GM12878 (cell line): Measurements from ENCODE around the gene MRGPRX4. TPM values are rescaled to one million over a fixed set of nuclear protein-coding genes. Genes with fewer than 3 reads are reported as not detected.
A peak's percentile ranks its signal among the peaks of the same experiment; 100 is the strongest.

Source experiments
- ATAC-seq: fragments of 200-7000 bp; cut with Tn5 transposase; 3 replicates; pipeline ENCODE4 v1.9.1; 2020; ENCODE audit warnings: mild to moderate bottlenecking, moderate library complexity
- BruUV-seq: library from RNA; stranded (reverse); fragments of 400-500 nt; replicated peaks from 2 replicates; lab custom pipeline; 2021; lab: Mats Ljungman, UMichigan
- CTCF ChIA-PET: fragments of 300-600 bp; sonication (Branson Sonifier 250); formaldehyde crosslinking; extraction: SDS; loops from one replicate; lab custom pipeline; 2021; ENCODE audit warnings: inconsistent platforms; lab: Yijun Ruan, JAX
- POLR2A ChIA-PET: fragments of 350-600 bp; formaldehyde crosslinking; extraction: SDS; loops from one replicate; lab custom pipeline; 2021; ENCODE audit warnings: inconsistent platforms; lab: Charles Lee
- RAD21 ChIA-PET: fragments of 300-600 bp; sonication (Branson Sonifier 250); formaldehyde crosslinking; loops from one replicate; lab custom pipeline; 2023; ENCODE audit warnings: antibody characterized with exemption; ENCODE audit not compliant: unreplicated experiment; lab: Charles Lee
- SMC1A ChIA-PET: fragments of 300-600 bp; sonication (Branson Sonifier 250); formaldehyde crosslinking; loops from one replicate; lab custom pipeline; 2023; ENCODE audit not compliant: unreplicated experiment, uncharacterized antibody; lab: Charles Lee
- DNase-seq: peaks from one replicate; pipeline ENCODE4 v3.0.0-alpha.2; 2011; ENCODE audit warnings: low read depth, low spot score
- FAIRE-seq: peaks from 3 replicates; lab custom pipeline; 2011; peaks lifted over from hg19 to GRCh38; lab: Jason Lieb, UNC
- H2AFZ ChIP-seq: 2 replicates; pipeline ENCODE4 v1.6.0; 2011; ENCODE audit warnings: low read depth, low read length, control low read depth; ENCODE audit not compliant: control insufficient read depth
- H3K27ac ChIP-seq: 2 replicates; pipeline ENCODE4 v1.5.1; 2011; ENCODE audit warnings: control low read depth; ENCODE audit not compliant: control insufficient read depth, insufficient read depth
- H3K27me3 ChIP-seq, 2 experiments: replicated peaks in 1 of 2; 2 replicates each; pipeline versions ENCODE4 v1.6.0 to v1.6.1; 2011; ENCODE audit warnings: low read length in 1 of 2; ENCODE audit not compliant: control insufficient read depth in 2 of 2, insufficient read depth in 2 of 2
- H3K36me3 ChIP-seq, 2 experiments: 2 replicates each; pipeline ENCODE4 v1.5.1; 2011; ENCODE audit warnings: low read length in 1 of 2; ENCODE audit not compliant: control insufficient read depth in 2 of 2, insufficient read depth in 2 of 2
- H3K4me1 ChIP-seq: 2 replicates; pipeline ENCODE4 v1.6.1; 2011; ENCODE audit warnings: mild to moderate bottlenecking, low read length, moderate library complexity, mixed read lengths; ENCODE audit not compliant: control insufficient read depth, insufficient read depth
- H3K4me2 ChIP-seq: 2 replicates; pipeline ENCODE4 v1.6.0; 2011; ENCODE audit warnings: control low read depth; ENCODE audit not compliant: control insufficient read depth, insufficient read depth
- H3K4me3 ChIP-seq: fragments of 200-600 bp; sonication (generic); 2 replicates; pipeline ENCODE4 v1.5.1; 2016
- H3K79me2 ChIP-seq: 2 replicates; pipeline ENCODE4 v1.6.0; 2011; ENCODE audit warnings: low read length; ENCODE audit not compliant: control insufficient read depth, insufficient read depth
- H3K9ac ChIP-seq: 2 replicates; pipeline ENCODE4 v1.8.0; 2011; ENCODE audit warnings: low read length, control low read depth, mixed read lengths; ENCODE audit not compliant: control insufficient read depth, insufficient read depth
- H3K9me3 ChIP-seq: replicated peaks from 3 replicates; pipeline ENCODE4 v1.5.1; 2011; ENCODE audit warnings: mild to moderate bottlenecking, low read length; ENCODE audit not compliant: control insufficient read depth, insufficient read depth
- H4K20me1 ChIP-seq: 2 replicates; pipeline ENCODE4 v1.6.0; 2011; ENCODE audit not compliant: control insufficient read depth, insufficient read depth
- CEBPB ChIP-seq, 2 experiments: fragments of 150-350 bp in 1 of 2; IDR thresholded peaks; 2 replicates each; pipeline ENCODE4 v1.6.1; 2012 to 2014; ENCODE audit warnings: low read depth in 2 of 2, low read length in 2 of 2, borderline replicate concordance in 1 of 2, inconsistent platforms in 1 of 2
- CTCF ChIP-seq, 3 experiments: IDR thresholded peaks in 2 of 3; conservative IDR thresholded peaks in 1 of 3; 2 replicates each; pipeline ENCODE4 v1.5.1; 2011; ENCODE audit warnings: low read depth in 3 of 3, low read length in 3 of 3, mild to moderate bottlenecking in 3 of 3, control low read depth in 2 of 3, moderate library complexity in 2 of 3, inconsistent platforms in 1 of 3, mixed read lengths in 1 of 3; ENCODE audit not compliant: control insufficient read depth in 2 of 3, insufficient read depth in 1 of 3; ENCODE audit errors: extremely low read depth in 1 of 3
- E2F8 ChIP-seq: fragments of 450-650 bp; IDR thresholded peaks from 2 replicates; pipeline ENCODE4 v1.6.1; 2018; ENCODE audit warnings: mild to moderate bottlenecking, low read depth, moderate library complexity; ENCODE audit not compliant: partially characterized antibody
- NR2C2 ChIP-seq: IDR thresholded peaks from 2 replicates; pipeline ENCODE4 v1.6.1; 2011; ENCODE audit warnings: borderline replicate concordance, low read depth; ENCODE audit not compliant: control insufficient read depth, insufficient read length
- NRF1 ChIP-seq: conservative IDR thresholded peaks from 2 replicates; pipeline ENCODE4 v1.6.1; 2011; ENCODE audit warnings: mild to moderate bottlenecking, low read depth, low read length, improper control_type of control experiment
- PBX3 ChIP-seq: IDR thresholded peaks from 2 replicates; pipeline ENCODE4 v1.6.1; 2011; ENCODE audit warnings: mild to moderate bottlenecking, low read depth, low read length, moderate library complexity; ENCODE audit not compliant: insufficient replicate concordance
- RAD21 ChIP-seq: IDR thresholded peaks from 2 replicates; pipeline ENCODE4 v1.6.1; 2011; ENCODE audit warnings: mild to moderate bottlenecking, low read depth, low read length, moderate library complexity; ENCODE audit not compliant: insufficient read depth
- SMC3 ChIP-seq: IDR thresholded peaks from 2 replicates; pipeline ENCODE4 v1.6.1; 2011; ENCODE audit warnings: low read length, improper control_type of control experiment, borderline replicate concordance
- USF2 ChIP-seq: IDR thresholded peaks from 2 replicates; pipeline ENCODE4 v1.6.1; 2011; ENCODE audit warnings: low read depth, low read length, improper control_type of control experiment, borderline replicate concordance
- WGBS: methylation state at CpG from one replicate; pipeline ENCODE4 v1.1.6; 2016; ENCODE audit warnings: low lambda C conversion rate; ENCODE audit not compliant: insufficient replicate concordance, insufficient coverage; ENCODE audit errors: missing lambda C conversion rate; 5-methylcytosine and 5-hydroxymethylcytosine counted together
- in situ Hi-C: fragments of 300-500 bp; cut with MboI; formaldehyde crosslinking; loops from 9 replicates; pipeline ENCODE4 v1.14.3; 2018; ENCODE audit warnings: mixed read lengths
- intact Hi-C: fragments of 100-400 bp; cut with micrococcal nuclease; formaldehyde crosslinking; loops from one replicate; pipeline ENCODE4 v1.14.2; 2022; ENCODE audit not compliant: unreplicated experiment
- polyA plus RNA-seq, 11 experiments: library from polyadenylated mRNA; depleted of rRNA in 4 of 11; unstranded in 6 of 11; stranded (reverse) in 5 of 11; fragments of >200 nt; fragmentation: Nextera tagmentation in 4 of 11; fragmentation: Illumina TruSeq in 1 of 11; extraction: Ambion mirVana in 4 of 11; extraction: Trizol in 1 of 11; gene quantifications; 1 replicate in 1 of 11; 2 replicates in 10 of 11; pipeline versions ENCODE4 v1.2.1 to v1.2.3, GENCODE V29; 2011 to 2016; ENCODE audit warnings: inconsistent platforms in 2 of 11, missing spikeins in 2 of 11, low read depth in 1 of 11
- total RNA-seq, 4 experiments: library from RNA; depleted of rRNA in 3 of 4; stranded (reverse); fragments of >200 nt in 3 of 4; fragmentation: Illumina TruSeq in 1 of 4; extraction: Trizol in 1 of 4; gene quantifications; 2 replicates each; pipeline versions ENCODE4 v1.2.1 to v1.2.3, GENCODE V29; 2013 to 2021

The MRGPRX4 gene
- total and polyA plus RNA-seq, 10 of the 15 experiments (the other 5 are each of a cell fraction or from before 2014, with no cell fraction given): not detected

GRCh38 chr11:18171377-18172000 is 1.1 kb upstream of the MRGPRX4 start:
- H3K79me2 ChIP-seq: no peaks in the 10 kb centered on the region
- H4K20me1 ChIP-seq: no peaks in the 10 kb centered on the region
- H3K4me3 ChIP-seq: no peak overlapping the region
- ChIA-PET SMC1A (interaction anchor here (1.0 kb wide), 1 partner anchor 13 kb away, joined by 3 read pairs; no protein-coding TSS in a partner anchor), RAD21 (interaction anchor here (0.8 to 1.2 kb wide), 2 partner anchors 33 to 56 kb away, joined by 3 read pairs; no protein-coding TSS in a partner anchor), CTCF (interaction anchor here (0.8 to 1.9 kb wide), 4 partner anchors 13 to 560 kb away, joined by 3 to 8 read pairs (median 4); no protein-coding TSS in a partner anchor)
- no peak overlapping the region for H3K4me2 ChIP-seq
- H3K4me1 ChIP-seq: no peaks in the 10 kb centered on the region
- H2AFZ ChIP-seq: no peak overlapping the region
- 41% methylated on average over 4 of the region's 4 CpGs for WGBS
- no peaks in the 10 kb centered on the region for H3K36me3 ChIP-seq
- intact Hi-C loops: no loop called here
- TF ChIP-seq CEBPB (IDR thresholded peaks at IDR 0.05; ENCODE audit: borderline replicate concordance in 1 of 2, low read depth in 2 of 2, low read length in 2 of 2): no peak
- TF ChIP-seq CTCF (IDR thresholded peaks at IDR 0.05 in 2 of 3, conservative IDR thresholded peaks at IDR 0.05 in 1 of 3; ENCODE audit: control insufficient read depth in 2 of 3, extremely low read depth in 1 of 3, insufficient read depth in 1 of 3, low read depth in 3 of 3, low read length in 3 of 3): peak; percentile 59 to 76 (median 61)
- no peak for TF ChIP-seq E2F8
- no peak for TF ChIP-seq USF2
- peak; percentile 71 for TF ChIP-seq RAD21
- TF ChIP-seq NRF1: no peak
- TF ChIP-seq PBX3: no peak
- TF ChIP-seq NR2C2: no peak
- peak; percentile 47 for TF ChIP-seq SMC3
- TF ChIP-seq, all 136 proteins: peak for 3
- no peak for FAIRE-seq
- no peak for DNase-seq
- Histone ChIP-seq H3K9ac (no peak overlapping the region), H3K27me3 (no peaks in the 10 kb centered on the region; a peak in 1 of 4 replicates), H3K9me3 (no peaks in the 10 kb centered on the region), H3K27ac (no peak overlapping the region)
- peak; percentile 79 for ATAC-seq
- POLR2A ChIA-PET: no interaction called here
- BruUV-seq: no TSS peak
- in situ Hi-C loops: no loop called here
